DLD1 (cell line): ENCODE measurements around the gene SLC23A1.

Experiments used
- in situ Hi-C: cut with HindIII; loops from 2 replicates; pipeline ENCODE4 v1.10.0; 2017; ENCODE audit warnings: low sequenced_read_pairs

SLC23A1 gene

GRCh38 chr5:139383275-139383992, at the start of gene SLC23A1:
Gene SLC23A1 (minus strand): TSS chr5:139383297. CDS start chr5:139383253, 44 bp downstream.
- in situ Hi-C loops = no loop called here

GRCh38 chr5:139431706-139432105, 48.6 kb upstream of the SLC23A1 start:
- in situ Hi-C loops = loop anchor here (25.0 kb wide), 1 partner anchor 156 kb away; no protein-coding TSS in a partner anchor

GRCh38 chr5:139430015-139430414, 46.9 kb upstream of the SLC23A1 start:
- in situ Hi-C loops = loop anchor here (25.0 kb wide), 1 partner anchor 157 kb away; no protein-coding TSS in a partner anchor

GRCh38 chr5:139426203-139426885, 43.2 kb upstream of the SLC23A1 start:
- in situ Hi-C loops = loop anchor here (25.0 kb wide), 1 partner anchor 161 kb away; no protein-coding TSS in a partner anchor

- in situ Hi-C loops = loop anchor here (25.0 kb wide), 1 partner anchor 162 kb away; no protein-coding TSS in a partner anchor
Observed at GRCh38 chr5:139425497-139425896, 42.4 kb upstream of the SLC23A1 start.

- in situ Hi-C loops = loop anchor here (25.0 kb wide), 1 partner anchor 340 kb away; no protein-coding TSS in a partner anchor
Observed at GRCh38 chr5:139422307-139422893, 39.3 kb upstream of the SLC23A1 start.

GRCh38 chr5:139419226-139420192, 36.4 kb upstream of the SLC23A1 start:
- in situ Hi-C loops = loop anchor here (10.0 to 25.0 kb wide), 2 partner anchors 105 to 343 kb away; no protein-coding TSS in a partner anchor

GRCh38 chr5:139418793-139419192, 35.7 kb upstream of the SLC23A1 start:
- in situ Hi-C loops = loop anchor here (10.0 to 25.0 kb wide), 2 partner anchors 106 to 344 kb away; no protein-coding TSS in a partner anchor

GRCh38 chr5:139417214-139417613, 34.1 kb upstream of the SLC23A1 start:
- in situ Hi-C loops = loop anchor here (10.0 to 25.0 kb wide), 2 partner anchors 108 to 345 kb away; no protein-coding TSS in a partner anchor

GRCh38 chr5:139416651-139417050, 33.6 kb upstream of the SLC23A1 start:
- in situ Hi-C loops = loop anchor here (10.0 to 25.0 kb wide), 2 partner anchors 108 to 346 kb away; no protein-coding TSS in a partner anchor

- in situ Hi-C loops = loop anchor here (10.0 to 25.0 kb wide), 2 partner anchors 109 to 346 kb away; no protein-coding TSS in a partner anchor
Observed at GRCh38 chr5:139415869-139416268, 32.8 kb upstream of the SLC23A1 start.

- in situ Hi-C loops = loop anchor here (10.0 to 25.0 kb wide), 2 partner anchors 109 to 347 kb away; no protein-coding TSS in a partner anchor
Observed at GRCh38 chr5:139415221-139415861, 32.2 kb upstream of the SLC23A1 start.

- in situ Hi-C loops = loop anchor here (10.0 to 25.0 kb wide), 2 partner anchors 110 to 348 kb away; no protein-coding TSS in a partner anchor
Observed at GRCh38 chr5:139414581-139415130, 31.6 kb upstream of the SLC23A1 start.

- in situ Hi-C loops = loop anchor here (10.0 to 25.0 kb wide), 2 partner anchors 111 to 348 kb away; no protein-coding TSS in a partner anchor
Observed at GRCh38 chr5:139413963-139414362, 30.9 kb upstream of the SLC23A1 start.

- in situ Hi-C loops = loop anchor here (10.0 to 25.0 kb wide), 2 partner anchors 112 to 349 kb away; no protein-coding TSS in a partner anchor
Observed at GRCh38 chr5:139413153-139413552, 30.1 kb upstream of the SLC23A1 start.

GRCh38 chr5:139410993-139411828, 28.1 kb upstream of the SLC23A1 start:
- in situ Hi-C loops = loop anchor here (10.0 to 25.0 kb wide), 2 partner anchors 114 to 351 kb away; no protein-coding TSS in a partner anchor

GRCh38 chr5:139410121-139410992, 27.3 kb upstream of the SLC23A1 start:
- in situ Hi-C loops = loop anchor here (10.0 to 25.0 kb wide), 2 partner anchors 114 to 352 kb away; no protein-coding TSS in a partner anchor
